ENCODE data around the gene ORM2.

- TF ChIP-seq CTCF (IDR thresholded peaks at IDR 0.05), result no peak
- no peak for TF ChIP-seq POLR2A (IDR thresholded peaks at IDR 0.05)
Observed at GRCh38 chr9:114301798-114302565, 27.7 kb upstream of the ORM2 start.

Measured in Peyer's patch (tissue), 4 donors.